ENCODE results near the gene ZNF514.
A peak's percentile ranks its signal among the peaks of the same experiment; 100 is the strongest.

ZNF514 gene

GRCh38 chr2:95166065-95166763, 6.6 kb upstream of the ZNF514 start:
- no peak for DNase-seq (ENCODE audit: low spot score)
- no peak for TF ChIP-seq CTCF (IDR thresholded peaks at IDR 0.05; ENCODE audit: extremely low read depth, insufficient read depth, missing control alignments)
- in situ Hi-C loops (cut with MboI; ENCODE audit: low pct_unique_long_range_greater_than_20kb, low sequenced_read_pairs, unreplicated experiment) = no loop called here

- no peak for TF ChIP-seq CTCF (IDR thresholded peaks at IDR 0.05; ENCODE audit: extremely low read depth, insufficient read depth, missing control alignments)
- in situ Hi-C loops (cut with MboI; ENCODE audit: low pct_unique_long_range_greater_than_20kb, low sequenced_read_pairs, unreplicated experiment) = no loop called here
These were observed 5.9 kb upstream of the ZNF514 start, which contains the start of gene ZNF2 for GRCh38 chr2:95165371-95166064. ZNF2 (plus strand) TSS chr2:95165809; CDS start chr2:95176227, 10,418 bp downstream.

GRCh38 chr2:95165030-95165370, 5.4 kb upstream of the ZNF514 start:
- peak; percentile 21 for DNase-seq (ENCODE audit: low spot score)
- TF ChIP-seq CTCF (IDR thresholded peaks at IDR 0.05; ENCODE audit: extremely low read depth, insufficient read depth, missing control alignments) = no peak
- in situ Hi-C loops (cut with MboI; ENCODE audit: low pct_unique_long_range_greater_than_20kb, low sequenced_read_pairs, unreplicated experiment) = no loop called here

More at GRCh38 chr2:95165371-95166064, 5.9 kb upstream of the ZNF514 start, which contains the start of gene ZNF2:
- peak; percentile 96 for DNase-seq (ENCODE audit: low spot score)

GRCh38 chr2:95158891-95159619, 593 bp downstream of the ZNF514 start:
- TF ChIP-seq CTCF (IDR thresholded peaks at IDR 0.05; ENCODE audit: extremely low read depth, insufficient read depth, missing control alignments) = no peak
- peak; percentile 64 for DNase-seq (ENCODE audit: low spot score)
- in situ Hi-C loops (cut with MboI; ENCODE audit: low pct_unique_long_range_greater_than_20kb, low sequenced_read_pairs, unreplicated experiment) = no loop called here

- no peak for TF ChIP-seq CTCF (IDR thresholded peaks at IDR 0.05; ENCODE audit: extremely low read depth, insufficient read depth, missing control alignments)
These were observed 1.2 kb downstream of the ZNF514 start for GRCh38 chr2:95158441-95158840.

GRCh38 chr2:95149397-95149984, 10.2 kb downstream of the ZNF514 start:
- no peak for TF ChIP-seq CTCF (IDR thresholded peaks at IDR 0.05; ENCODE audit: extremely low read depth, insufficient read depth, missing control alignments)
- in situ Hi-C loops (cut with MboI; ENCODE audit: low pct_unique_long_range_greater_than_20kb, low sequenced_read_pairs, unreplicated experiment) = no loop called here

More at GRCh38 chr2:95158441-95158840, 1.2 kb downstream of the ZNF514 start:
- no peak for DNase-seq (ENCODE audit: low spot score)
- in situ Hi-C loops (cut with MboI; ENCODE audit: low pct_unique_long_range_greater_than_20kb, low sequenced_read_pairs, unreplicated experiment) = no loop called here

More at GRCh38 chr2:95149397-95149984, 10.2 kb downstream of the ZNF514 start:
- no peak for DNase-seq (ENCODE audit: low spot score)

All from GM13977 (cell line).